C4-2B (cell line): ENCODE measurements around the gene CDA.

Source experiments
- H3K27ac ChIP-seq: fragments of 450-650 bp; 2 replicates; pipeline ENCODE4 v1.5.1; 2017
- CTCF ChIP-seq: fragments of 450-650 bp; conservative IDR thresholded peaks from 2 replicates; pipeline ENCODE4 v1.5.1; 2017; ENCODE audit warnings: mild to moderate bottlenecking
- ZFX ChIP-seq: fragments of 450-650 bp; IDR thresholded peaks from 2 replicates; pipeline ENCODE4 v1.6.1; 2017

The CDA gene

GRCh38 chr1:20643080-20643479 is 54.2 kb downstream of the CDA start:
- no peak overlapping the region for H3K27ac ChIP-seq
- TF ChIP-seq ZFX: no peak
- TF ChIP-seq CTCF: no peak

DNA sequence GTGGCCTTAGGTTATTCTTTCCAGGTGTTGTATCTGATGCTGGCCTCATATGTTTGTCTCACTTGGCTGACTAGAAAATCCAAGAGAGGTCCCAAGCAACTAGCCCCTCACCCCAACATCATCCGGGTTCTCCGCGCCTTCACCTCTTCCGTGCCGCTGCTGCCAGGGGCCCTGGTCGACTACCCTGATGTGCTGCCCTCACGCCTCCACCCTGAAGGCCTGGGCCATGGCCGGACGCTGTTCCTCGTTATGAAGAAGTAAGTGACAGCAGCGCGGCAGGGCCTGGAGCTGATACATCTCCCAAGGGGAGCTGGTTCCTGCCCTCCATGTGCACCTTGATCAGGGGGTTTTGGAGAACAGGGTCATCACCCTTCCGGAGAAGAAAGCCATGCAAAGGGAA is 55.5 kb downstream of the CDA start:
- no peak overlapping the region for H3K27ac ChIP-seq
- TF ChIP-seq CTCF (no peak), ZFX (no peak)

- TF ChIP-seq ZFX: no peak
- TF ChIP-seq CTCF: no peak
- no peak overlapping the region for H3K27ac ChIP-seq
Measured at GRCh38 chr1:20645414-20645813, 56.5 kb downstream of the CDA start.

DNA sequence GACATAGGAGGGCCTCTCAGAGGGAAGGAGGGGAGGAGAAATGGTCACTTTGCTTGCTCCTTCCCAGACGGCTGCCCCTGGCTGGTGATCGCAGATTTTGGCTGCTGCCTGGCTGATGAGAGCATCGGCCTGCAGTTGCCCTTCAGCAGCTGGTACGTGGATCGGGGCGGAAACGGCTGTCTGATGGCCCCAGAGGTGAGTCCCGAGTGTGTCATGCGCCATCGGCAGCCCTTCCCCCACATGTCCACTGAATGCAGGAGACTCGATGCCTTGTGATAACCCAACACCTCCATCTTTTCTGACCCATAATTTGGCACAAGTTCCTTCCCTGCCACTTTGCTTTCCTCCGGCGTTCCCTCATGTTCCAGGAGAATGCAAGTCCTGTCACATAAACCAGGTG is 59.5 kb downstream of the CDA start:
- H3K27ac ChIP-seq: no peak overlapping the region

DNA sequence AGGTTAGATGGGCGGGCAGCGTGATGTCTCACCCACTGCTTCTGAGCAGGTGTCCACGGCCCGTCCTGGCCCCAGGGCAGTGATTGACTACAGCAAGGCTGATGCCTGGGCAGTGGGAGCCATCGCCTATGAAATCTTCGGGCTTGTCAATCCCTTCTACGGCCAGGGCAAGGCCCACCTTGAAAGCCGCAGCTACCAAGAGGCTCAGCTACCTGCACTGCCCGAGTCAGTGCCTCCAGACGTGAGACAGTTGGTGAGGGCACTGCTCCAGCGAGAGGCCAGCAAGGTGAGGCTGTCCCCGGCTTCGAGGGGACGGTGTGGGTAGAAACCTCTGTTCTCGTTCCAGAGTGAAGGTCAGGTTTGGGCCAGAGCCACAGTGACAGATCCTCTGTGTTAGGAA is 60.0 kb downstream of the CDA start:
- TF ChIP-seq ZFX (no peak), CTCF (no peak)
- no peak overlapping the region for H3K27ac ChIP-seq

More for the DNA sequence above, 59.5 kb downstream of the CDA start:
- TF ChIP-seq CTCF: no peak

GRCh38 chr1:20652300-20652699 is 63.4 kb downstream of the CDA start:
- H3K27ac ChIP-seq: no peak overlapping the region
- TF ChIP-seq CTCF (no peak), ZFX (no peak)

DNA sequence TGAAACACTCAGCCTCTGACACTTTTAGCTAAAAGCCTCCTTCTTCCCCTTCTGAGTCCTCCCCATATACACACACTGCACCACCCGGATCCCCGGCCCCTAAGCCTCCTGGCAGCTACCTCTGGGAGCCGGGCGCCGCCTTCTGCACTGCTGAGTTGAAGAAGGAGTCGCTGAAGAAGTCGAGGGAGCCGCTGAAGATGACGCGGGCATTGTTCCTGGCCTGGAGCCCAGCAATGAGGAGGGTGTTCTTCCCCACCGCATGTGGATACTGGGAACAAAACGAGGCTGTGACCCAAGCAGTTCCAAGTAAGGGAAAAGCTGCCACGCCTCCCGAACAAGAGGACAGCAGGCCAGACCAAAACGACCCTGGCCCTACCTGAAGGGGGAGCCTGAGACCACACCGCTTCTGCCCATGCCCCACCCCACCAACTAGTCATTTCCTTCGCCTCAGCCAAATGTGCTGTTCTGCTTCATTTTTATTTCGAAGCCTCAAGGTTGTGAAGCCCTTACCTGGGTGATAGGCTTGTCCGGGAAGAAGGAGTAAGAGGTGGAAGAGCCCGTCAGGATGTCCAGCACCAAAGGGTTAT is 65.3 kb downstream of the CDA start:
- no peak overlapping the region for H3K27ac ChIP-seq

More for the DNA sequence above, 65.3 kb downstream of the CDA start:
- TF ChIP-seq ZFX (no peak), CTCF (no peak)
